NCI-H82 (cell line): Measurements from ENCODE around the gene FLOT1.
"Not testable (repeated sequence)": the region's sequence is repeated elsewhere in the genome, so short reads cannot be mapped to it uniquely, and the experiment has no call there.

Experiments used
- DNase-seq: peaks from one replicate; lab custom pipeline; 2025; lab: John Stamatoyannopoulos, UW

The FLOT1 gene

DNA sequence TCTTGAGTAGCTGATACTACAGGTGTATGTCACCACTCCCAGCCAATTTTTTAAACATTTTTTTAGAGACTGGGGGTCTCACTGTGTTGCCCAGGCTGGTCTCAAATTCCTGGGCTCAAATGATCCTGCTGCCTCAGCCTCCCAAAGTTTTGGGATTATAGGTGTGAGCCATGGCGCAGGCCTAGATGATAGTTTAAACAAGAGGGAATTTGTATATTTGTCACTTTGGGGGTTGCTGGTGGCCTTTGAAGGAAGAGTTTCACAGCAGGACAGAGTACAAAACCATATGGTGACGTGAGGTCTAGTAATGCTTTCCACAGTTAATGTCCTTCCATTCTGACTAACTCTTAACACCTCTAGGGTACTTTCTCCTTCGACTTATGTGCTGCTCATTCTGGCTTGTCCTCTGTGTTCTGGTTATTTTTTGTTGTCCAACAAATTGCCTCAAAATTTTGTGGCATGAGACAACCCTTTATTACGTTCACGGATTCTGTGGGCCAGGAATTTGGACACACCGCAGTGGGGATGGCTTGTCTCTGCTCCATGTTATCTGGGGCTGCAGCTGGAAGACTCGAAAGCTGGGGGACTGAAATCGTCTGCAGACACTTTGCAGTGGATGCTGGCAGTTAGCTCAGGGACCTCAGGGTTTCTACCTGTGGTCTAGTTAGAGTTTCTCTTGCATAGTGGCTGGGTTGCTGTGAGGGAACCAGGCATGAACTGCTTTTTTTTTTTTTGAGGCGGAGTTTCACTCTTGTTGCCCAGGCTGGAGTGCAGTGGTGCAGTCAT, 24.9 kb upstream of the FLOT1 start:
- no peak for DNase-seq

DNA sequence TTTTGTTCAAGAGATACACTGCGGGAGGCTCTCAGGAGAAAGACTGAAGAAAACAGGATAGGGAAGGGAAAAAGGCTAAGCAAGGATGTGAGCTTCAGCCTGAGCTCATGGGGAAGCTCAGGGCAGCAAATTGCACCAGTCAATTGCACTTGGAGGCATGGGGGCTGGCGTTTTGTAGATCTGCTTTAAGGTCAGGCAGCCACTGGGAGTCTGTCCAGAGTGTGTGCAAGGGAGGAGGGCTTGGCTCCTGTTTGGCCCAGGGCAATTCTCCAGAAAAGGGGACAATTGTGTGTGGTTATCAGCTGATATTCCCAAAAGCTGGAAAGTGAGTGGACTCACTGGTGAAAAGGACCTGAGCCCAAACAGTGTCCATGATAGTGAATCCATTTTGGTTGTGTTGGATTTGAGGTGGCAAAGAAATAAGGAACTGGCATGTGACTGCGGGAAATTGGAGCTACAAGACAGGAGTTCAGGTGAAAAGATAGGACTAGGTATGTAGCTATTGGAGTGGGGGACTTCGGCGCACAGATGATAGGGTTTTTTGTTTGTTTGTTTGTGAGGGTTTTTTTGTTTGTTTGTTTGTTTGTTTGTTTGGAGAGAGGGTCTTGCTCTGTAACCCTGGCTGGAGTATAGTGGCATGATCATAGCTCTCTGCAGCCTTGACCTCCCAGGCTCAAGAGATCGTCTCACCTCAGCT, 24.1 kb upstream of the FLOT1 start:
- DNase-seq, result no peak

DNA sequence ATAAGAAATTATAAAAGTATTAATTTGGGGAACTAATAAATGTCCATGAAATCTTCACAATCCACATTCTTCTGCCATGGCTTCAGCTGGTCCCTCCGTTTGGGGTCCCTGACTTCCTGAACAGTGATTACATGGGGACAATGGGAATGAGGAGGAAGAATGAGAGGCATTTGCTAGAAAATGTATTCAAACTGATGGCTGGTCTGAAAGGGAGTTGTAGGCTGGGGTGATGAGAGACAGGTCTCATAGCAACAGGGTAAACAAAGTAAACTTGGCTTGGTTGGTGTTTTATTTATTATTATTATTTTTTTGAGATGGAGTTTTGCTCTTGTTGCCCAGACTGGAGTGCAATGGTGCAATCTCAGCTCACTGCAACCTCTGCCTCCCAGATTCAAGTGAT, 23.0 kb upstream of the FLOT1 start:
- DNase-seq, result peak; percentile 38

DNA sequence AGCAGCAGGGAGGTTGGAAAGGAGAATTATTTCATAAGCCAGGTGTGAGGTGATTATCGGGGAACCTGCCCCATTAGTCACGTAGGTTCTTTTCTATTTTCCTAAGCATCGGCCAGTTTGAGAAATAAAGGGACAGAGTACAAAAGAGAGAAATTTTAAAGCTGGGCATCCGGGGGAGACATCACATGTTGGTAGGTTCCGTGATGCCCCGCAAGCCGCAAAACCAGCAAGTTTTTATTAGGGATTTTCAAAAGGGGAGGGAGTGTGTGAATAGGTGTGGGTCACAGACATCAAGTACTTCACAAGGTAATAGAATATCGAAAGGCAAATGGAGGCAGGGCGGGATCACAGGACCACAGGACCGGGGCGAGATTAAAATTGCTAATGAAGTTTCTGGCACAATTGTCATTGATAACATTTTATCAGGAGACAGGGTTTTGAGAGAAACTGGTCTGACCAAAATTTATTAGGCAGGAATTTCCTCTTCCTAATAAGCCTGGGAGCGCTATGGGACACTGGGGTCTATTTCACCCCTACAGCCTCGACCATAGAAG, 22.1 kb upstream of the FLOT1 start:
- DNase-seq, result not testable (repeated sequence)

DNA sequence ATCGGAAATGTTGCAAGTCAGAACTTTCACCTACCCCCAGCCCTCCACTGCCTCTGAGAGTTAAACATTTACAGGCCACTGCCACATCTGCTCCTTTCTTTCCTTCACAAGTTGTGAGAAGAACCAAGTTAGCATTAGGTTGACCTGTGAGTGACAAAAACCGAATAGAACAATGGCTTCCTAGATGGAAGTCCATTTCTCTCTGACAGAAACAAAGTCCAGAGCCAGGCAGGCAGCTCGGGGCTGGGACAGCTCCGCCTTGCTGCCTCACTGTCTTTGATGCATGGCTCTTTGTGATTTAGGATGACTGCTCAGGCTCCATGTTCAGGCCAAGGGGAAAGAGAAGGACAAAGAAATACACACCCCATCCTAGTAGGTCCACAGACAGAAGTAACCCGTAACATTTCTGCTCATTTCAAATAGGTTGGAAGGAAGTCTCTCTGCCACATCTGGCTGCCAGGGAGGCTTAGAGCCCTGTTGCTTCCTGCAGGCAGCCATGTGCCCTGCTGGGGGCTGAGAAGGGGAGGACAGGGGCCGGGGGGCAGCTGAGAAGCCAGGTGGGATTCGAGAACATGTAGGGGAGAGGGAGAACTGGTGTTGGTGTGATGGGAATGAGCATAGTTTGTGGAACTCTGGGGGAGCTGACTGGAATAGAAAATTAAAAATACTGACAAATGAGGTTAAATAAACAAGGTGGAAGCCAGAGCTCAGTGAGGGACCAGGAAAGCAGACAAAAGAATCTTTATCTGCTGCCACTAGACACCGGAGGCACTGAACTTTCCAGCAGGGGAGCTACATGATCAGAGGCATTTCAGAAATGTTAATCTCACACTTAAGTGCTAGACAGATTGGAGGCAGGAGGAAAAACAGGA, 21.4 kb upstream of the FLOT1 start:
- peak; percentile 82 for DNase-seq

DNA sequence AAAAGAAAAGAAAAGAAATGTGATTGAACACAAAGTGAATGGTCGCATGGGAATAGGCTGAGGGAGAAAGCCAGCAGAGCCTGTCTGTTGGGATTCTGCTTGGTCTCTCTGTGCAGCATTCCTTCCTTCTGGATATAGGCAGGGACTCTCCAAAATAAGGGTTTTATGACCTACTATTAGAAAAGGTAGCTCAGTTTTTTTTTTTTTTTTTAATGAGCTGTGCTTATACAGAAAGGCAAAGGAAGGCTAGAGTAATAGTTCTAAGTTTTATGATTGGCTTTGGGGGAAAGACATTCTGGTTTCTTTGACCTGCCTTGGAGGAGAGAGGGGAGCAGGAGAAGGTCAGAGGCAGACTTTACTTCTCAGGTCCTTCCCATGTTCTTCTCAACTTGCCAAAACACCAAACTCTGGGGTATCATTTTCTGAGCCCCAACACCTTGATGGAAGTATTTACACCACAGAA, 20.7 kb upstream of the FLOT1 start:
- no peak for DNase-seq

DNA sequence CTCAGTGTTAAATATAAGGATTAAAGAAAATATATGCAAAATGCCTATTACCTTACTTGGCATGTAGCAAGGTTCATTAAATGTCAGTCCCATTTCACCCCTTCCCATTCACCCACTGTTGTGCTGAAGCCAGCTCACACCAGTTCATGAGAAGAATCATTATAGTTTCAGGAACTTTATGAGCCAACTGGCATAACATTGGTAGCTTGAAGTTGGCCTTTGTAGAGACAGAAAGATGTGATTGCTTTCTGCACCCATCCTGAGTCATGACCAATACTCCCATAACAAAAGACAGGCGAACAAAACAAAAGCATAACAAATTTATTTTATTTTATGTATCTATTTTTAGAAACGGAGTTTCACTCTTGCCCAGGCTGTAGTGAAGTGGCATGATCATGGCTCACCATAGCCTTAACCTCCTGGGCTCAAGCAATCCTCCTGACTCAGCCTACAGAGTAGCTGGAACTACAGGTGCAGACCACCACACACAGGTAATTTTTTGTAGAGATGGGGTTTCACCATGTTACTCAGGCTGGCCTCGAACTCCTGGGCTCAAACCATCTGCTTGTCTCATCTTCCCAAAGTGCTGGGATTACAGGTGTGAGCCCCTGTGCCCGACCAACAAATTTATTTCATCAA, 19.4 kb upstream of the FLOT1 start:
- no peak for DNase-seq

DNA sequence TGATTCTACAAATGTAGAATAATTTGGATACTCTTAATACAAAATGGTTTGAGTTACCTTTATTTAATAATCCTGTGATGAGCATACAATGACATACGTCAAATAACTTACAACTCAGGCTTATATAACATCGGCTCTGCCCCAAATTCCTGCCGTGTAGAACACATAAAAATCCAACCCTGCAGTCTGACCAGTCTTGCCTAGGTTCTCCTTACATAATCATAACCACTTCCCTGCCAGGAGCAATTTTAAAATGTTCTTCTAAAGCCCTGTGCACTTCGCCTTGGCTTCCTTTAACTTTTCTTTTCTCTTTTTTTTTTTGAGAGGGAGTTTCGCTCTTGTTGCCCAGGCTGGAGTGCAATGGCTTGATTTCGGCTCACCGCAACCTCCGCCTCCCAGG, 18.1 kb upstream of the FLOT1 start:
- DNase-seq, result no peak

DNA sequence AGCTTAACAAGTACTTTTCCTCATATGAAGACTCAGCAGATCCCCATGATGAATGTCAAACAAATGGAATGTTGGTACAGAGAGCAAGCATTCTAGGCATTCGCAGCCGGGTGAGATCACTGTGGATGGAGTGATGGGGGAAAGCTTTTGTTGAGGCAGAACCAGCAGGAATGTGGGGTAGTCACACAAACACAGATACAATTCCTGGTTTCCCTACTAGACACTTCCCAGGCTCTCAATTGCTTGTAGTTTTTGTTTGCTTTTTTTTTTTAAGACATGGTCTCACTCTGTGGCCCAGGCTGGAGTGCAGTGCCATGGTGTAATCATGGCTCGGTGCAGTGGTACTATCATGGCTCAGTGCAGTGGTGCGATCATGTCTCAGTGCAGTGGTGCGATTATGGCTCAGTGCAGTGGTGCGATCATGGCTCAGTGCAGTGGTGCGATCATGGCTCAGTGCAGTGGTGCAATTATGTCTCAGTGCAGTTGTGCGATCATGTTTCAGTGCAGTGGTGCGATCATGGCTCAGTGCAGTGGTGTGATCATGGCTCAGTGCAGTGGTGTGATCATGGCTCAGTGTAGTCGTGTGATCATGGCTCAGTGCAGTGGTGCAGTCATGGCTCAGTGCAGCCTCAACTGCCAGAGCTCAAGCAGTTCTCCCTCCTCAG, 17.2 kb upstream of the FLOT1 start:
- DNase-seq, result no peak

DNA sequence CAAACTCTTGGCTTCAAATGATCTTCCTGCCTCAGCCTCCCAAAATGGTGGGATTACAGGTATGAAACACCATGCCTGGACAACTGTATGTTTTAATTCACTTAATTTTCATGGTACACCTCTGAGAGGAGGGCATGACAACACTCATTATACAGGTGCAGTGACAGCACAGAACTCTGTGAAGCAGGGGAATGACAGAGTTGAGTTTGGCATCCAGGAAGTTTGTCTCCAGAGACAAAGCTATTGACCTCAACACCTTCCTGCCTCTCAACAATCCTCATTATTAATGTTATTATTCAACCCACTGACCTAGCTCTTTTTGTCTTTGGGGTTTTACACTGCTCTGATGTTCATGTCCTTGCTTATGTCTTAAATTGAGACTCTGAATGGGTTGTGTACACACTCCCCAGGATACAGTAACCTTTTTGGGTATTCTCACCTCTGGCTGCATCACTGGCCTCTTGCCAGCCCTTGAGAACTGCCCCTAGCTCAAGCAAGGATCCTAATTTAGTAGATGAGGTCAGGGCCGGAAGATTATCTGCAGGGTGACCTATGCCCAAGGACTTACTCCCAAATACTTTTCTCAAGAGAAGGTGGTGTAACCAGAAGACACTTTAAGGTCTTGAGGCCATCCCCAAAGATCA, 14.9 kb upstream of the FLOT1 start:
- DNase-seq, result no peak

DNA sequence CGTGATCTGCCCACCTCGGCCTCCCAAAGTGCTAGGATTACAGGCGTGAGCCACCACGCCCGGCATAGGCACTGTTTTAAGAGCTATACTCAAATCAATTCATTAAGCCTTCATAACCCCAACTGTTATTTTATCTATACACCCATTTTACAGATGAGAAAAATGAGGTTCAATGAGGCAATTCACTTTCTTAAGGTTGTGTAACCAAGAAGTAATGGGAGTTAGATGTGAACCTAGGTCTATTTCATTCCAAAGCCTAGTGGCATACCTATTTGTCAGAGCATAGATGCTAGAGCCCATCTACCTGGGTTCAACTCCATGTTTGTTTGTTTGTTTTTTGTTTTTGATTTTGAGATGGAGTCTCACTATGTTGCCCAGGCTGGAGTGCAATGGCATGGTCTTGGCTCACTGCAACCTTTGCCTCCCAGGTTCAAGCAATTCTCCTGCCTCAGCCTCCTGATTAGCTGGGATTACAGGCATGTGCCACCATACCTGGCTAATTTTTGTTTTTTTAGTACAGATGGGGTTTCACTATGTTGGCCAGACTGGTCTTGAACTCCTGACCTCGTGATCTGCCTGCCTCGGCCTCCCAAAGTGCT, 14.0 kb upstream of the FLOT1 start:
- not testable (repeated sequence) for DNase-seq

DNA sequence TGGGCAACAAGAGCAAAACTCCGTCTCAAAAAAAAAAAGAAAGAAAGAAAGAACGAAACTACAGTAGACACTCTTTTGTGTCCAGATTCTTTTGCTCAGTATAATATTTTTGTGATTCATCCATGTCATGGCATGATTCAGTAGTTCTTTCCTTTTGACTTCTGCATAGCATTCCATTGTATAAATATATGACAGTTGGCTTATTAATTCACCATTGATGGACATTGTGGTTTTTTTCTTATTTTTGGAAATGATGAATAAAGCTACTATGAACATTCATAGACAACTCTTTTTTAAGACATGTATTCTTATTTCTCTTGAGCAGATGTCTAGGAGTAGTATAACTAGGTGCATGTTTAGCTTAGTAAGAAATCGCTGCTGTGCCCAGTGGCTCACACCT, 12.1 kb upstream of the FLOT1 start:
- no peak for DNase-seq

DNA sequence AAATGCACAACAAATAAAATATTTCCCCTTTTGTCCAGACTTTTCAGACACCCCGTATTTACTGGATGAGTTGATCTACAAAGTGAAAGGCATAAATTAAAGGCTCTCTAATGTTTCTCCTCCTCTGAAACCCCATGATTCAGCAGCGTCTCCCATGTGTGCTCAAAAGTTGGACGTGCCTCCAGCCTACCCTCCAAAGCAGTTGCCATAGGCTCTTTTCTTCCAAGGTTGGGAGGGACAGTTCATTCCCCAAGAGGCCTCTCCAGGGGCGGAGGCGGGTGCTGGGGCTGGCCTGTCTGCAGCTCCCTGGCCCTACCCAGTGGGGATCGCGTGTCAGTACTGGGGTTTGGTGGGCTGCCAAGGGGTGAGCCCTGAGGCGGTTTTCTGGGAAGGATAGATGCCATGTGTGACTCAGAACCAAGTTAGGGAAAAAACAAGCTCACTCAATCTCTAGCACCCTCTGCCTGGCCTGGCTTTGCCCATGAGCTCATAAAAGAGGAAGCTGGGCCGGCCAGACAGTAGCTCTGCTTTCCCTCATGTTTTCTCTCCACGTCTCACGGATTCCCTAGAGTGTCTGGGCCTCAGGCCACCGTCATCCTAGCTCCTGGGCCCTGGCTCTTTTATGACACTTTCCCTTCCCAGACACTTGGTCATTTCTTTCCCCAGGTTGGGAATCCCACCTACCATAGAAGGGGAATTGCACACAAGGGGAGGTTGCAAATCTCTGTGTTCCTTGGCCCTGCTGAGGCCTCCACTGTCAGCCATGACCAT, 9.9 kb upstream of the FLOT1 start:
- DNase-seq, result no peak

DNA sequence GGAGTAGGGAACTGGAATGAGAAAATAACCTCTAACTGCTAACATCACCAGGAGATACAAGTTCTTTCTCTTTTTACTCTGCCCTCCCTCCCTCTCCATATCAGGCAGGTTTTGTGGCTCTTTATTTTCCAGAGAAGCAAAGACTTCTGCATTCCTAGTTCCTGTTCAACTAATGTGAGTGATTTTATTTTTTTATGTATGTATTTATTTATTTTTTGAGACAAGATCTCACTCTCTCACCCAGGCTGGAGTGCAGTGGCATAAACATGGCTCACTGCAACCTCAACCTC, 7.8 kb upstream of the FLOT1 start:
- no peak for DNase-seq

DNA sequence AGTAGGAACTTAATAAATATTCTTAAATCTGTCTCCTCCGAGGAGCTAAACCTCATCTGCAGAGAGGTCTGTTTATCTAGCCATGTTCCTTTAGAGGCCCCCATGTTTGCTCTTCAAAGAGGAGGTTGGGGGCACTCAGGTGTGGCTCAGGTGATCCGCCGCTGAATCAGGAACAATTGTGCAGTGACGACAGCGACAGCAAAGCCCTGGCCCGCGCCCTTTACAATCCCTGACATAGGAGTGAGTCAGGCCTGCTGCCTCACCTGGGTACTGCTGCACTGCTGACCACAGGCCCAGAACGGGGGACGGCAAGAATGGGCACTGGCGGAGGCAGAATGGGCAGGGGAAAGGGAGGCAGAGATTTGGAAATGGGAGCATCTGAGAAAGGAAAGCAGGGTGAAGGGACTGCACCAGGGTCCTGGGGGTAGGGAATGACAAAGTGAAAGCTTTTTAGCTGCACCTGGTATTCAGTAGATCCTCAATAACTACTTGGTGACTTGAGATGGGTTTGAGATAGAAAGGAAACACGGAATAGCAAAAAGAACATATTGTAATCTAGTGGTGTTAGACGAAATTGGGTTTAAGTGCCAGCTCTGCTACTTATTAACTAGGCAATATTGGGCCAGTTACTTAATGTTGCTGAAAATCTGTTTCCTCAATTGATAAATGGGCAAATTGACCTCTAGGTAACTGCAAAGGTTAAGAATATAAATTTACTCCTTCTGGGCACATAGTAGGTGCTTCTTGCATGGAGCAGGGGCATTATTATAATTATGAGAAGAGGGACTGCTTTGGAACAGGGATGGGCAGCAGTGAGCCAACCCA, 7.3 kb upstream of the FLOT1 start:
- DNase-seq, result no peak

DNA sequence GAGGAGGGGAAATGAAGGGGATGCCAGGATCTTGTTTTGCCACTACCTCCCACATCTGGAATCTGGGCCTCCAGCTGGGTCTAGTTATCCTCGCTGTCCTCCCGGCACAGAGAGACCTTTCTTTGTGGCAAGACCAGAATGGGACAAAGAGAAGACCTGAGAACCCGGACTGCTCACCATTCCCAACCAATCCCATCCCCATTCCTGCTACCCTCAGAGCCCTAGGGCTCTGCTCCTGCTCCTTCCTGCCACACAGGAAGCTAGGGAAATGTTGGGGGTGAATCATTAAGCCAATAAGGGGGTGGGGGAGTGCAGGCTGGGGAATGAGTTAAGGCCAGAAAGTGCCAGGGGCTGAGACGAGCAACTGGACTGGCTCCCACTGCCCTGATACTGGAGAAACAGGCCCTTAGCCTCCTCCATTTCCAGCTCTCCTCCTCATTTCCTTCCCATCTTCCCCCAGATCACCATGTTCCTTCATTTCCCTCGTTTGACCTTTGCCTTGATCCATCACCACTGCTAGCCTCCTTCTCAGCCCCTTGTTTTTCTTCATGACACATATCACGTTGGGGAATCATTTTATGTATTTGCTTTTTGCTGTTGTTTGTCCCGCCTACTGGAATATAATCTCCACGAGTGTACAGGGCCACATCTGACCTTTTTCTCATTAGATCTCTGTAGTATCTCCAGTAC, 6.5 kb upstream of the FLOT1 start:
- no peak for DNase-seq

DNA sequence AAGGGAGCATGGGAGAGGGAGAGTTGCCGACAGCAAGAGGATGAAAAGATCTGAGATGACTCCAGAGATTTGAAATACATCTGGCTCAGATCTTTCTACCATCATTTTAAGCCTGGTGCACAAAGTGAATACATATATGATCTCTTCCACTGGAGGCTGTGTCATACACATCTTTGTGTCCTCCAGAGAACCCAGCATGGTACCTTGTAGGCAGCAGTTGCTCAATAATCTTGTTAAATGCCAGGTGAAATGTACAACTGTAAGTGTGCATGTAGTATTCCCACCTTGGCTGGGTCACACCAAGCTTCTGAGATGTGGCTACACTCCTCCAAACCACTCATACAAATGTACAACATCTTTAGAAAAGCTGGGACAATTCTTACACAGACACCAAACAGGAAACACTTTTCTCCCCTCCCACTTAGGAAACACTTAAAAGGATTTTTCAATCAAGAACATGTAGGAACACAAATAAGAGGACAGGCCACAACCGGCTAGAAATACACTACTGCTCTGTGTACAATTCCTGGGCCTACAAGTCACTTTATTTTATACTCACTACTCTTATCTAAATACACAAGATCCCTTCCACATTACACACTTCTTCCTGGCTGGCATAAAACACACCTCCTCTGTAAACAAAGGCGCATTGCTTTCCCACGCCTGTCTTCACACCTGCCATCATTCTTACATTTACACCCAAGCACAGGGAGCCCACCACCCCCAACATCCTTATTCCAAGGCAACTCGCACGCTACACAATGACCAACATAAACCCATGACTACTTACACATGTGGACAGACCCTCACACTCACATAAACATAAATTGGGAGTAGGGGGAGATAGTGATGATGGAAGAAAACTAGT, 5.6 kb upstream of the FLOT1 start:
- no peak for DNase-seq
